Measurements from ENCODE around the gene CORO7.

- TF ChIP-seq, protein P1, sequence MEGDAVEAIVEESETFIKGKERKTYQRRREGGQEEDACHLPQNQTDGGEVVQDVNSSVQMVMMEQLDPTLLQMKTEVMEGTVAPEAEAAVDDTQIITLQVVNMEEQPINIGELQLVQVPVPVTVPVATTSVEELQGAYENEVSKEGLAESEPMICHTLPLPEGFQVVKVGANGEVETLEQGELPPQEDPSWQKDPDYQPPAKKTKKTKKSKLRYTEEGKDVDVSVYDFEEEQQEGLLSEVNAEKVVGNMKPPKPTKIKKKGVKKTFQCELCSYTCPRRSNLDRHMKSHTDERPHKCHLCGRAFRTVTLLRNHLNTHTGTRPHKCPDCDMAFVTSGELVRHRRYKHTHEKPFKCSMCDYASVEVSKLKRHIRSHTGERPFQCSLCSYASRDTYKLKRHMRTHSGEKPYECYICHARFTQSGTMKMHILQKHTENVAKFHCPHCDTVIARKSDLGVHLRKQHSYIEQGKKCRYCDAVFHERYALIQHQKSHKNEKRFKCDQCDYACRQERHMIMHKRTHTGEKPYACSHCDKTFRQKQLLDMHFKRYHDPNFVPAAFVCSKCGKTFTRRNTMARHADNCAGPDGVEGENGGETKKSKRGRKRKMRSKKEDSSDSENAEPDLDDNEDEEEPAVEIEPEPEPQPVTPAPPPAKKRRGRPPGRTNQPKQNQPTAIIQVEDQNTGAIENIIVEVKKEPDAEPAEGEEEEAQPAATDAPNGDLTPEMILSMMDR (IDR thresholded peaks at IDR 0.05), result peak in 1 of 3 donors; percentile 17
- no peak for TF ChIP-seq EP300 (IDR thresholded peaks at IDR 0.05)
These were observed 100.9 kb downstream of the CORO7 start, which contains the start of gene GLIS2 for GRCh38 chr16:4315186-4316107.

All from ovary (tissue), 3 donors.